H1 (cell line): Measurements from ENCODE around the gene CHST10. TPM values are rescaled to one million over a fixed set of nuclear protein-coding genes. Genes with fewer than 3 reads are reported as not detected.

ENCODE experiments used
- CTCF ChIA-PET: fragments of 300-600 bp; sonication (Branson Sonifier 250); formaldehyde crosslinking; loops from one replicate; lab custom pipeline; 2021; ENCODE audit not compliant: partially characterized antibody; lab: Charles Lee
- POLR2A ChIA-PET: fragments of 300-600 bp; sonication (Branson Sonifier 250); formaldehyde crosslinking; loops from one replicate; lab custom pipeline; 2021; ENCODE audit warnings: inconsistent platforms; ENCODE audit not compliant: partially characterized antibody; lab: Charles Lee
- DNase-seq, 2 experiments: peaks; one replicate each; pipeline versions ENCODE4 v3.0.0 to v3.0.0-alpha.2; 2010 to 2022; ENCODE audit warnings: low spot score in 2 of 2, low read depth in 1 of 2, mixed read lengths in 1 of 2
- FAIRE-seq: peaks from 2 replicates; lab custom pipeline; 2011; peaks lifted over from hg19 to GRCh38; lab: Jason Lieb, UNC
- H2AFZ ChIP-seq: 2 replicates; pipeline ENCODE4 v1.8.1; 2012; ENCODE audit warnings: low read length, inconsistent platforms
- H2AK5ac ChIP-seq: 2 replicates; pipeline ENCODE4 v1.6.1; 2013; ENCODE audit warnings: low read depth, low read length
- H2BK120ac ChIP-seq: replicated peaks from 2 replicates; pipeline ENCODE3; 2013; ENCODE audit warnings: low read depth, low read length, inconsistent platforms
- H2BK12ac ChIP-seq: 2 replicates; pipeline ENCODE4 v1.6.1; 2013; ENCODE audit warnings: low read depth, low read length
- H2BK15ac ChIP-seq: 2 replicates; pipeline ENCODE4 v1.6.1; 2013; ENCODE audit warnings: low read length
- H2BK20ac ChIP-seq: 2 replicates; pipeline ENCODE4 v1.6.1; 2013; ENCODE audit warnings: low read length
- H2BK5ac ChIP-seq: 2 replicates; pipeline ENCODE4 v1.6.1; 2013; ENCODE audit warnings: low read depth, low read length
- H3K14ac ChIP-seq: 2 replicates; pipeline ENCODE4 v1.6.1; 2013; ENCODE audit warnings: inconsistent platforms; ENCODE audit not compliant: insufficient read length
- H3K18ac ChIP-seq: 2 replicates; pipeline ENCODE4 v1.6.1; 2013; ENCODE audit warnings: low read length; ENCODE audit errors: extremely low read depth
- H3K23ac ChIP-seq: 2 replicates; pipeline ENCODE4 v1.6.1; 2013; ENCODE audit warnings: inconsistent platforms; ENCODE audit not compliant: insufficient read length
- H3K23me2 ChIP-seq: 2 replicates; pipeline ENCODE4 v1.6.1; 2013; ENCODE audit warnings: low read depth, low read length
- H3K27ac ChIP-seq: 2 replicates; pipeline ENCODE4 v1.6.1; 2011; ENCODE audit warnings: low read depth, low read length, inconsistent platforms
- H3K27me3 ChIP-seq, 4 experiments: replicated peaks in 1 of 4; 1 replicate in 1 of 4; 2 replicates in 3 of 4; pipeline versions ENCODE4 v1.6.1 to v1.8.1; 2011 to 2013; ENCODE audit warnings: low read length in 3 of 4, mild to moderate bottlenecking in 3 of 4, inconsistent platforms in 2 of 4, mixed read lengths in 2 of 4, moderate library complexity in 1 of 4; ENCODE audit not compliant: control insufficient read depth in 3 of 4, insufficient read depth in 3 of 4; ENCODE audit errors: extremely low read depth in 1 of 4
- H3K36me3 ChIP-seq, 4 experiments: 2 replicates each; pipeline versions ENCODE4 v1.6.1 to v1.8.1; 2011 to 2013; ENCODE audit warnings: mild to moderate bottlenecking in 4 of 4, low read length in 3 of 4, moderate library complexity in 2 of 4, control low read depth in 1 of 4, inconsistent platforms in 1 of 4; ENCODE audit not compliant: insufficient read depth in 4 of 4, control insufficient read depth in 2 of 4
- H3K4ac ChIP-seq: replicated peaks from 2 replicates; pipeline ENCODE3; 2013; ENCODE audit warnings: low read length, low read depth, mixed read lengths, inconsistent platforms; ENCODE audit not compliant: insufficient read length
- H3K4me1 ChIP-seq, 4 experiments: replicated peaks in 1 of 4; 1 replicate in 1 of 4; 2 replicates in 3 of 4; pipeline versions ENCODE4 v1.6.1 to v1.8.1; 2011 to 2013; ENCODE audit warnings: low read length in 3 of 4, inconsistent platforms in 2 of 4, mixed read lengths in 1 of 4; ENCODE audit not compliant: insufficient read depth in 4 of 4, control insufficient read depth in 3 of 4
- H3K4me2 ChIP-seq, 2 experiments: 2 replicates each; pipeline versions ENCODE4 v1.6.1 to v1.8.1; 2011 to 2013; ENCODE audit warnings: low read depth in 2 of 2, low read length in 2 of 2, control low read depth in 1 of 2, inconsistent platforms in 1 of 2, mild to moderate bottlenecking in 1 of 2; ENCODE audit not compliant: insufficient read depth in 1 of 2
- H3K4me3 ChIP-seq, 4 experiments: fragments of 200-600, 300-600 bp in 1 of 4; sonication (generic), shearing (Covaris generic), sonication (Bioruptor Twin) in 1 of 4; 2 replicates each; pipeline versions ENCODE4 v1.5.1 to v1.8.1; 2011 to 2016; ENCODE audit warnings: low read length in 4 of 4, low read depth in 3 of 4, control low read depth in 2 of 4, inconsistent platforms in 2 of 4, mild to moderate bottlenecking in 2 of 4, mixed read lengths in 1 of 4, moderate library complexity in 1 of 4; ENCODE audit not compliant: insufficient read depth in 2 of 4; ENCODE audit errors: extremely low read depth in 1 of 4
- H3K56ac ChIP-seq: replicated peaks from 2 replicates; pipeline ENCODE3; 2013; ENCODE audit warnings: low read depth, mild to moderate bottlenecking, mixed read lengths, low read length, inconsistent platforms; ENCODE audit not compliant: insufficient read length
- H3K79me1 ChIP-seq: 2 replicates; pipeline ENCODE4 v1.6.1; 2013; ENCODE audit warnings: low read depth, low read length, control low read depth
- H3K79me2 ChIP-seq, 2 experiments: 2 replicates each; pipeline versions ENCODE4 v1.6.1 to v1.8.1; 2012 to 2013; ENCODE audit warnings: low read length in 2 of 2, mild to moderate bottlenecking in 2 of 2, inconsistent platforms in 1 of 2; ENCODE audit not compliant: insufficient read depth in 2 of 2, control insufficient read depth in 1 of 2
- H3K9ac ChIP-seq, 4 experiments: replicated peaks in 1 of 4; 1 replicate in 1 of 4; 2 replicates in 3 of 4; pipeline versions ENCODE4 v1.6.1 to v1.8.1; 2011 to 2013; ENCODE audit warnings: low read depth in 3 of 4, low read length in 3 of 4, control low read depth in 2 of 4, mild to moderate bottlenecking in 2 of 4, moderate library complexity in 2 of 4, inconsistent platforms in 1 of 4; ENCODE audit errors: extremely low read depth in 1 of 4
- H3K9me3 ChIP-seq, 2 experiments: 2 replicates each; pipeline versions ENCODE4 v1.6.1 to v1.8.1; 2012 to 2013; ENCODE audit warnings: mild to moderate bottlenecking in 2 of 2, moderate library complexity in 2 of 2, control low read depth in 1 of 2, inconsistent platforms in 1 of 2, low read depth in 1 of 2, low read length in 1 of 2, mixed read lengths in 1 of 2; ENCODE audit not compliant: insufficient read depth in 2 of 2
- H4K20me1 ChIP-seq, 2 experiments: replicated peaks in 1 of 2; 2 replicates each; pipeline versions ENCODE3 to v1.8.1; 2011 to 2013; ENCODE audit warnings: inconsistent platforms in 2 of 2, low read length in 2 of 2, mild to moderate bottlenecking in 1 of 2; ENCODE audit not compliant: insufficient read depth in 2 of 2, control insufficient read depth in 1 of 2
- H4K5ac ChIP-seq: 2 replicates; pipeline ENCODE4 v1.6.1; 2013; ENCODE audit warnings: low read length, low read depth, mixed read lengths, inconsistent platforms; ENCODE audit not compliant: insufficient read length
- H4K8ac ChIP-seq: 2 replicates; pipeline ENCODE4 v1.8.0; 2013; ENCODE audit warnings: mild to moderate bottlenecking, moderate library complexity, low read length, inconsistent platforms; ENCODE audit not compliant: insufficient read depth; ENCODE audit errors: extremely low read depth
- H4K91ac ChIP-seq: replicated peaks from 2 replicates; pipeline ENCODE3; 2013; ENCODE audit warnings: low read length, mixed read lengths, inconsistent platforms; ENCODE audit not compliant: insufficient read length
- ATF2 ChIP-seq: IDR thresholded peaks from 2 replicates; pipeline ENCODE4 v1.6.1; 2012; ENCODE audit warnings: low read length, inconsistent platforms
- BCL11A ChIP-seq, 2 experiments: IDR thresholded peaks; one replicate each; pipeline ENCODE4 v1.6.1; 2011; ENCODE audit warnings: low read depth in 2 of 2, low read length in 2 of 2, mild to moderate bottlenecking in 2 of 2
- GABPA ChIP-seq: IDR thresholded peaks from 2 replicates; pipeline ENCODE4 v1.6.1; 2011; ENCODE audit warnings: mild to moderate bottlenecking, low read length, moderate library complexity, borderline replicate concordance; ENCODE audit not compliant: insufficient read depth
- KDM4A ChIP-seq: IDR thresholded peaks from one replicate; pipeline ENCODE4 v1.7.1; 2012; ENCODE audit warnings: low read depth, mild to moderate bottlenecking, moderate library complexity, low read length, inconsistent platforms; ENCODE audit not compliant: severe bottlenecking
- MAFK ChIP-seq: IDR thresholded peaks from 2 replicates; pipeline ENCODE4 v1.6.1; 2012; ENCODE audit warnings: low read depth, mild to moderate bottlenecking, improper control_type of control experiment, low read length
- RXRA ChIP-seq: IDR thresholded peaks from 2 replicates; pipeline ENCODE4 v1.6.1; 2011; ENCODE audit warnings: low read depth, mild to moderate bottlenecking, low read length, moderate library complexity; ENCODE audit not compliant: insufficient read depth
- WGBS, 2 experiments: shearing (Covaris generic) in 1 of 2; methylation state at CpG; one replicate each; pipeline versions ENCODE4 v1.1.6 to v1.1.7; 2013 to 2015; ENCODE audit warnings: low lambda C conversion rate in 2 of 2, mixed read lengths in 2 of 2, inconsistent platforms in 1 of 2, low coverage in 1 of 2, missing lambda C conversion rate in 1 of 2; ENCODE audit not compliant: insufficient replicate concordance in 2 of 2, insufficient coverage in 1 of 2, insufficient read length in 1 of 2; ENCODE audit errors: extremely low coverage in 1 of 2, missing lambda C conversion rate in 1 of 2; 5-methylcytosine and 5-hydroxymethylcytosine counted together
- polyA plus RNA-seq, 7 experiments: library from polyadenylated mRNA; depleted of rRNA in 3 of 7; stranded (reverse) in 5 of 7; unstranded in 2 of 7; fragments of >200 nt in 5 of 7; fragments of 200-250 nt in 2 of 7; gene quantifications; 1 replicate in 5 of 7; 2 replicates in 1 of 7; 4 replicates in 1 of 7; pipeline versions ENCODE4 v1.2.1 to v1.2.3, GENCODE V29; 2011 to 2013; ENCODE audit warnings: missing spikeins in 2 of 7, mixed read lengths in 2 of 7
- total RNA-seq: library from RNA; stranded (reverse); fragmentation: NEBNext Ultra II Directional; extraction: Animal tissue kit (Norgen Biotek cat#: 25700); gene quantifications from 2 replicates; pipeline ENCODE4 v1.2.1, GENCODE V29; 2021

The CHST10 gene
- total and polyA plus RNA-seq, 2 of the 8 experiments (the other 6 are each of a cell fraction or from before 2014, with no cell fraction given), result 27.3 to 29.1 TPM

- Histone ChIP-seq H3K79me1 (peaks cover 3% of the 10 kb centered on the region), H3K23ac (no peak overlapping the region), H4K8ac (no peak overlapping the region), H3K27ac (no peak overlapping the region), H3K56ac (no peak overlapping the region), H2AK5ac (no peak overlapping the region), H4K91ac (no peak overlapping the region), H3K9me3 (no peaks in the 10 kb centered on the region), H2BK15ac (no peak overlapping the region), H2BK20ac (no peak overlapping the region), H2AFZ (no peak overlapping the region), H3K4ac (no peak overlapping the region), H3K79me2 (peaks cover 5 to 47% of the 10 kb centered on the region in 2 experiments; a peak in 3 of 4 replicates), H4K20me1 (no peaks in the 10 kb centered on the region), H3K18ac (no peak overlapping the region), H3K27me3 (no peaks in the 10 kb centered on the region), H3K4me1 (peaks cover 14 to 30% (median 20%) of the 10 kb centered on the region in 4 experiments), H2BK120ac (no peak overlapping the region), H3K23me2 (no peaks in the 10 kb centered on the region), H2BK12ac (no peak overlapping the region), H3K4me3 (no peak overlapping the region), H4K5ac (no peak overlapping the region), H3K4me2 (no peak overlapping the region), H3K14ac (no peak overlapping the region), H3K9ac (no peak overlapping the region), H2BK5ac (no peak overlapping the region), H3K36me3 (peaks cover 7 to 34% (median 14%) of the 10 kb centered on the region in 4 experiments; a peak in 7 of 8 replicates)
- ChIA-PET POLR2A (interaction anchor here (1.1 kb wide), 1 partner anchor 10 kb away, joined by 4 read pairs; the partner anchor contains the start of gene CHST10), CTCF (interaction anchor here (1.1 to 9.7 kb wide), 2 partner anchors 11 to 145 kb away, joined by 4 to 38 read pairs; no protein-coding TSS in a partner anchor)
- TF ChIP-seq GABPA, result no peak
- no peak for TF ChIP-seq RXRA
- TF ChIP-seq MAFK, result no peak
- TF ChIP-seq ATF2, result no peak
- no peak for TF ChIP-seq KDM4A
- TF ChIP-seq BCL11A (IDR thresholded peaks at IDR 0.05; ENCODE audit: low read depth in 2 of 2, low read length in 2 of 2), result no peak
- WGBS, 2 experiments, result 87% methylated on average over 6 of the region's 6 CpGs; no CpG with 5 or more reads in 1 of the 2 experiments
- FAIRE-seq (no peak), DNase-seq (no peak)
These were observed 10.4 kb downstream of the CHST10 start for GRCh38 chr2:100407073-100407472.
